Nephron (organoid): Measurements from ENCODE around the gene CEND1.

Experiments used
- H3K27ac Mint-ChIP-seq, 3 experiments: 2 replicates each; pipeline ENCODE4 v1.8.0; 2020; ENCODE audit warnings: mixed read lengths in 3 of 3, mild to moderate bottlenecking in 2 of 3, moderate library complexity in 1 of 3
- H3K27me3 Mint-ChIP-seq: 2 replicates; pipeline ENCODE4 v1.8.0; 2021; ENCODE audit warnings: low read depth, mild to moderate bottlenecking, moderate library complexity, mixed read lengths
- H3K36me3 Mint-ChIP-seq: 2 replicates; pipeline ENCODE4 v1.8.0; 2020; ENCODE audit warnings: low read depth, mixed read lengths
- H3K4me1 Mint-ChIP-seq: 2 replicates; pipeline ENCODE4 v1.8.0; 2020; ENCODE audit warnings: mixed read lengths
- H3K4me3 Mint-ChIP-seq, 3 experiments: 2 replicates each; pipeline ENCODE4 v1.8.0; 2020; ENCODE audit warnings: mild to moderate bottlenecking in 3 of 3, mixed read lengths in 3 of 3, moderate library complexity in 2 of 3
- H3K9me3 Mint-ChIP-seq: 2 replicates; pipeline ENCODE4 v1.8.0; 2020; ENCODE audit warnings: mixed read lengths
- TF ChIP-seq, protein P1 (sequence below), 3 experiments: fragments of 200-600 bp; sonication (generic); IDR thresholded peaks; one replicate each; pipeline ENCODE4 v1.5.0; 2021; ENCODE audit warnings: antibody characterized with exemption in 3 of 3; ENCODE audit not compliant: unreplicated experiment in 3 of 3

Gene CEND1

GRCh38 chr11:792873-793272 is 3.0 kb upstream of the CEND1 start:
- H3K36me3 Mint-ChIP-seq, result peaks cover 3% of the 10 kb centered on the region
- no peak overlapping the region for H3K4me3 Mint-ChIP-seq
- H3K27ac Mint-ChIP-seq, result no peak overlapping the region
- no peaks in the 10 kb centered on the region for H3K9me3 Mint-ChIP-seq
- TF ChIP-seq, protein P1, sequence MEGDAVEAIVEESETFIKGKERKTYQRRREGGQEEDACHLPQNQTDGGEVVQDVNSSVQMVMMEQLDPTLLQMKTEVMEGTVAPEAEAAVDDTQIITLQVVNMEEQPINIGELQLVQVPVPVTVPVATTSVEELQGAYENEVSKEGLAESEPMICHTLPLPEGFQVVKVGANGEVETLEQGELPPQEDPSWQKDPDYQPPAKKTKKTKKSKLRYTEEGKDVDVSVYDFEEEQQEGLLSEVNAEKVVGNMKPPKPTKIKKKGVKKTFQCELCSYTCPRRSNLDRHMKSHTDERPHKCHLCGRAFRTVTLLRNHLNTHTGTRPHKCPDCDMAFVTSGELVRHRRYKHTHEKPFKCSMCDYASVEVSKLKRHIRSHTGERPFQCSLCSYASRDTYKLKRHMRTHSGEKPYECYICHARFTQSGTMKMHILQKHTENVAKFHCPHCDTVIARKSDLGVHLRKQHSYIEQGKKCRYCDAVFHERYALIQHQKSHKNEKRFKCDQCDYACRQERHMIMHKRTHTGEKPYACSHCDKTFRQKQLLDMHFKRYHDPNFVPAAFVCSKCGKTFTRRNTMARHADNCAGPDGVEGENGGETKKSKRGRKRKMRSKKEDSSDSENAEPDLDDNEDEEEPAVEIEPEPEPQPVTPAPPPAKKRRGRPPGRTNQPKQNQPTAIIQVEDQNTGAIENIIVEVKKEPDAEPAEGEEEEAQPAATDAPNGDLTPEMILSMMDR (IDR thresholded peaks at IDR 0.05; ENCODE audit: unreplicated experiment in 3 of 3), result no peak
- H3K4me1 Mint-ChIP-seq, result peaks cover 14% of the 10 kb centered on the region
- no peaks in the 10 kb centered on the region for H3K27me3 Mint-ChIP-seq

GRCh38 chr11:792535-792821 is 2.6 kb upstream of the CEND1 start:
- Mint-ChIP-seq H3K27me3 (no peaks in the 10 kb centered on the region), H3K27ac (no peak overlapping the region), H3K9me3 (no peaks in the 10 kb centered on the region), H3K36me3 (peaks cover 3% of the 10 kb centered on the region), H3K4me1 (peaks cover 13% of the 10 kb centered on the region), H3K4me3 (no peak overlapping the region)
- TF ChIP-seq, protein P1 (IDR thresholded peaks at IDR 0.05; ENCODE audit: unreplicated experiment in 3 of 3), result no peak

DNA sequence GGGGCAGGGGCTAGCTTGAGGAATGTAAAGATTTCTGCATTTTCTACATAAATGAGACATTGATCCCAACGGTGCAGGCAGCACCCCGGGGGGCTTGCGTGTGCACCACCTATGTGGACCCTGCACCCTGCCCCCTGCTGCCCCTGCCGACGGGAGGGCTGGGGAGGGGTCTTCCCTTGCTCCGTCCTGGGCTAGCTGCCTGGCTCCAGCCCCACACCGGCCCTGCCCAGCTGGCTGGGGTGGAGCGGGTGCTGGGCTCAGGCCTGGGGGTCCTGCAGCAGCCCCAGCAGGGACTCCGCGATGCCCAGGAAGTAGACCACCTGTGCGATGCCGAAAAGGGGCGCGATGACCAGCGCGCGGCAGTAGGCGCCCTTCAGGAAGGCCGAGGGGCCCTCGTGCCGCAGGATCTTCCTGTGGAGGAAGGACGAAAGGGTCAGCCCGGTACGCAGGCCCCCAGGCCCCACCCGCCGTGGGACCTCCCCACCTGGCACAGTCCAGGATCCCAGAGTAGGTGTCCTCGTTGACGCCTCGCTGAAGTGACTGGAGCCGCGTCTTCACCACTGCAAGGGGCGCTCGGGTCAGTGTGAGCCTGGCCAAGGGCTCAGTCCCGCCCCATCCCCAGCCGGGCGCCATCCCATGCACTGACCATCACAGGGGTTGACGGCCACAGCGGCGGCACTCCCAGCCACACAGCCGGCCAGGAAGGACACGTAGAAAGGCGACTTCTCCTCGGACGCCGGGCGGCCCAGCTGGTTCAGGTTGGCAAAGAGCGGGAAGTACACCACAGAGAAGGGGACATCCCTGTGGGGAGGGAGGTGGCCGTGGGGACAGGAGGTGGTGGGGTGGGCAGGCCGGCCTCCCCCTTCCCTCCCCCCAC is 2.0 kb upstream of the CEND1 start:
- Mint-ChIP-seq H3K27ac (no peak overlapping the region), H3K4me3 (no peak overlapping the region), H3K27me3 (no peaks in the 10 kb centered on the region), H3K9me3 (no peaks in the 10 kb centered on the region), H3K36me3 (peaks cover 3% of the 10 kb centered on the region), H3K4me1 (peaks cover 7% of the 10 kb centered on the region)
- TF ChIP-seq, protein P1 (IDR thresholded peaks at IDR 0.05; ENCODE audit: unreplicated experiment in 3 of 3), result no peak

GRCh38 chr11:790721-791564 is 1.1 kb upstream of the CEND1 start:
- H3K27me3 Mint-ChIP-seq, result no peaks in the 10 kb centered on the region
- peaks cover 7% of the 10 kb centered on the region for H3K4me1 Mint-ChIP-seq
- peak overlapping the region in 1 of 3 experiments; percentile 13 for H3K4me3 Mint-ChIP-seq
- no peaks in the 10 kb centered on the region for H3K9me3 Mint-ChIP-seq
- H3K27ac Mint-ChIP-seq, result no peak overlapping the region
- H3K36me3 Mint-ChIP-seq, result peaks cover 3% of the 10 kb centered on the region
- TF ChIP-seq, protein P1 (IDR thresholded peaks at IDR 0.05; ENCODE audit: unreplicated experiment in 3 of 3), result no peak

GRCh38 chr11:788953-789940 is 643 bp downstream of the CEND1 start:
- Mint-ChIP-seq H3K4me3 (no peak overlapping the region), H3K4me1 (peaks cover 8% of the 10 kb centered on the region), H3K36me3 (peaks cover 3% of the 10 kb centered on the region), H3K27ac (no peak overlapping the region), H3K27me3 (no peaks in the 10 kb centered on the region), H3K9me3 (no peaks in the 10 kb centered on the region)
- TF ChIP-seq, protein P1 (IDR thresholded peaks at IDR 0.05; ENCODE audit: unreplicated experiment in 3 of 3), result no peak
